Testis (tissue), 3 donors: ENCODE results near the gene CRABP2. TPM values are rescaled to one million over a fixed set of nuclear protein-coding genes. Genes with fewer than 3 reads are reported as not detected.

Experiments used
- DNase-seq: peaks from one replicate; pipeline ENCODE4 v3.0.0-alpha.2; 2019
- H3K27ac ChIP-seq, 2 donors: fragments of 200-600 bp; sonication (generic); one replicate each; pipeline ENCODE4 v1.5.1; 2019
- H3K27me3 ChIP-seq: fragments of 200-600 bp; sonication (generic); one replicate; pipeline ENCODE4 v1.5.1; 2019
- H3K36me3 ChIP-seq: fragments of 200-600 bp; sonication (generic); one replicate; pipeline ENCODE4 v1.5.1; 2017; ENCODE audit warnings: low read depth; ENCODE audit errors: missing control alignments
- H3K4me1 ChIP-seq: fragments of 200-600 bp; sonication (generic); one replicate; pipeline ENCODE4 v1.5.1; 2019
- H3K4me3 ChIP-seq, 2 donors: fragments of 200-600 bp; sonication (generic); one replicate each; pipeline ENCODE4 v1.5.1; 2017 to 2019
- H3K9me3 ChIP-seq: fragments of 200-600 bp; sonication (generic); one replicate; pipeline ENCODE4 v1.5.1; 2017
- POLR2A ChIP-seq: fragments of 450-650 bp; IDR thresholded peaks from one replicate; pipeline ENCODE4 v1.6.1; 2017; ENCODE audit warnings: antibody characterized with exemption, mild to moderate bottlenecking, moderate library complexity
- WGBS, 2 donors: methylation state at CpG; one replicate each; pipeline ENCODE4 v1.1.5; 2018; 5-methylcytosine and 5-hydroxymethylcytosine counted together
- intact Hi-C: fragments of 100-400 bp; cut with DNase I; formaldehyde crosslinking; loops from one replicate; pipeline ENCODE4 v1.15.1; 2023; ENCODE audit warnings: low total_unique reads
- polyA plus RNA-seq: library from polyadenylated mRNA; stranded (reverse); fragments of 350-450 nt; fragmentation: Illumina TruSeq; extraction: RNeasy Lipid Tissue Mini Kit (QIAGEN cat#74804); gene quantifications from one replicate; pipeline ENCODE4 v1.2.3, GENCODE V29; 2014; ENCODE audit warnings: low read depth, low replicate concordance; ENCODE audit not compliant: insufficient read depth
- total RNA-seq, 2 donors: library from RNA; depleted of rRNA; stranded (reverse); fragments of >200 nt; gene quantifications; one replicate each; pipeline ENCODE4 v1.2.3, GENCODE V29; 2016
- TF ChIP-seq, protein P1 (sequence below), 3 experiments: fragments of 450-650 bp in 2 of 3; fragments of 200-600 bp in 1 of 3; sonication (generic) in 1 of 3; IDR thresholded peaks; one replicate each; pipeline ENCODE4 v1.5.1; 2016 to 2019; ENCODE audit warnings: antibody characterized with exemption in 3 of 3, mild to moderate bottlenecking in 2 of 3, moderate library complexity in 1 of 3

CRABP2 gene
- total and polyA plus RNA-seq, 3 donors from 2014 or later: 2.1 to 21.0 (median 6.8) TPM

DNA sequence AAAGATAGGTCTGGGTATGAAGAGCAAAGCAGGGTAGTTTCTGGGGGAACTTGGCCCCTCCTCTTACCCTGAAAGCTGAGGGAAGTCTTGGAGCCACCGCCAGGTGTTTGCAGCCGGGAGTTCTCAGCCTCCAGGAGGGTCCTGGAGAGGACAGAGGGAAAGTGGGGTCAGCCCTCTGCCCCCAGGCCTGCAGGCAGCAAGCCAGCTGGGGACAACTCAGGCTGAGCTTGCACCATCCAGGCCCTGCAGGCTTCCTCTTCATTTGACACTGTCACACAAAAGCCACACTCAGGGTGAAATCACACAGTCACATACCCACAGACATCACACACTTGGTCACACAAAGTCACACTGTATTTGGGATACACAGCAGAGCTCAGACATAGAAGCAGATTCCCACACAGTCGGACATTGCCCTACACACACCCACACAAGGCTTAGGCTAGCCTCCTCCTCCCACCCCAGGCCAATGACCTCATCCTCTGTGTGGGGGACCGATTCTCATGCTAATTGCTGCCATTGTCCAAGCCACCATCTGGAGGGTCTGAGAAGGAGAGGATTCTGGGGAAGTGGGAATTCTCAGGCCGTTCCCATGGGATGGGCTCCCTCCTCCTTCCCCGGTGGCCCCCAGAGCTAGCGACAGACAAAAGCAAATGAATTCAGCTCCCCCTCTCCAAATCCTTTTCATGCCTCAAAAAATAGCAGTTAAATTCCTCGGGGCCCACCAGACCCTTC is 31.8 kb downstream of the CRABP2 start:
- peaks cover 22% of the 10 kb centered on the region for H3K4me1 ChIP-seq
- H3K27ac ChIP-seq: no peak overlapping the region

GRCh38 chr1:156671804-156672203 is 33.6 kb downstream of the CRABP2 start:
- no peak for DNase-seq
- no peak overlapping the region for H3K4me3 ChIP-seq
- no peaks in the 10 kb centered on the region for H3K27me3 ChIP-seq
- no peaks in the 10 kb centered on the region for H3K9me3 ChIP-seq
- no peak overlapping the region for H3K27ac ChIP-seq
- H3K36me3 ChIP-seq: no peaks in the 10 kb centered on the region
- H3K4me1 ChIP-seq: peaks cover 29% of the 10 kb centered on the region
- 97 to 100% methylated on average over 2 of the region's 2 CpGs for WGBS, 2 donors
- TF ChIP-seq POLR2A: no peak
- TF ChIP-seq, protein P1, sequence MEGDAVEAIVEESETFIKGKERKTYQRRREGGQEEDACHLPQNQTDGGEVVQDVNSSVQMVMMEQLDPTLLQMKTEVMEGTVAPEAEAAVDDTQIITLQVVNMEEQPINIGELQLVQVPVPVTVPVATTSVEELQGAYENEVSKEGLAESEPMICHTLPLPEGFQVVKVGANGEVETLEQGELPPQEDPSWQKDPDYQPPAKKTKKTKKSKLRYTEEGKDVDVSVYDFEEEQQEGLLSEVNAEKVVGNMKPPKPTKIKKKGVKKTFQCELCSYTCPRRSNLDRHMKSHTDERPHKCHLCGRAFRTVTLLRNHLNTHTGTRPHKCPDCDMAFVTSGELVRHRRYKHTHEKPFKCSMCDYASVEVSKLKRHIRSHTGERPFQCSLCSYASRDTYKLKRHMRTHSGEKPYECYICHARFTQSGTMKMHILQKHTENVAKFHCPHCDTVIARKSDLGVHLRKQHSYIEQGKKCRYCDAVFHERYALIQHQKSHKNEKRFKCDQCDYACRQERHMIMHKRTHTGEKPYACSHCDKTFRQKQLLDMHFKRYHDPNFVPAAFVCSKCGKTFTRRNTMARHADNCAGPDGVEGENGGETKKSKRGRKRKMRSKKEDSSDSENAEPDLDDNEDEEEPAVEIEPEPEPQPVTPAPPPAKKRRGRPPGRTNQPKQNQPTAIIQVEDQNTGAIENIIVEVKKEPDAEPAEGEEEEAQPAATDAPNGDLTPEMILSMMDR (IDR thresholded peaks at IDR 0.05): no peak
- intact Hi-C loops: no loop called here

More for the DNA sequence above, 31.8 kb downstream of the CRABP2 start:
- Histone ChIP-seq H3K9me3 (no peaks in the 10 kb centered on the region), H3K4me3 (no peak overlapping the region), H3K27me3 (no peaks in the 10 kb centered on the region), H3K36me3 (no peaks in the 10 kb centered on the region)
- TF ChIP-seq POLR2A: no peak
- TF ChIP-seq, protein P1 (IDR thresholded peaks at IDR 0.05): no peak
- intact Hi-C loops: no loop called here
- peak; percentile 46 for DNase-seq
- 59 to 69% methylated on average over 8 of the region's 8 CpGs for WGBS, 2 donors

- H3K4me3 ChIP-seq: no peak overlapping the region
- H3K27ac ChIP-seq: no peak overlapping the region
- intact Hi-C loops: no loop called here
- H3K27me3 ChIP-seq: no peaks in the 10 kb centered on the region
- no peaks in the 10 kb centered on the region for H3K36me3 ChIP-seq
- no peaks in the 10 kb centered on the region for H3K9me3 ChIP-seq
- DNase-seq: no peak
- H3K4me1 ChIP-seq: peaks cover 26% of the 10 kb centered on the region
- WGBS, 2 donors: 61 to 72% methylated on average over 4 of the region's 4 CpGs
- TF ChIP-seq POLR2A: no peak
- TF ChIP-seq, protein P1 (IDR thresholded peaks at IDR 0.05): no peak
Measured at GRCh38 chr1:156670791-156671190, 34.6 kb downstream of the CRABP2 start.

DNA sequence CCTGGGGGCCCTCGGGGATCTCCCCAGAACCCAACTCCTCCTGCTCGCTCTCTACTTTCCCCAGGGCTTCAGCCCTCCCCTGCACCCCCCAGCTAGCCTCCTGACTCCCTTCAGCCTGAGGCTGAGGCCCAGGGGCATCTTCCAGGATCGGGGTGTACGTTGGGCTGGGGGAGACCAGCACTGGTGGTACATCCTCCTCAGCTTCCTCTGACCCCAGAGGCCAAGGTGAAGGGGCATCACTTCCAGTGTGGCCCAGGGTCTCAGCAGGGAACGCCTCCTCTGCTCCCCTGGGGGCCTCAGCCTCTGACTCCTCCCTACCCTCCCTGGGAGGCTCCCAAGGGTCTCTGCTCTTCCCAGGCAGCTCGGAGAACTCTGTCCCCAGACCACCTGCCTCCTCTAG is 35.0 kb downstream of the CRABP2 start:
- Histone ChIP-seq H3K4me1 (peaks cover 28% of the 10 kb centered on the region), H3K27me3 (no peaks in the 10 kb centered on the region), H3K9me3 (no peaks in the 10 kb centered on the region), H3K36me3 (no peaks in the 10 kb centered on the region), H3K27ac (no peak overlapping the region), H3K4me3 (no peak overlapping the region)
- no peak for DNase-seq
- intact Hi-C loops: no loop called here
- WGBS, 2 donors: 59 to 79% methylated on average over 6 of the region's 6 CpGs
- TF ChIP-seq, protein P1 (IDR thresholded peaks at IDR 0.05): no peak
- no peak for TF ChIP-seq POLR2A

GRCh38 chr1:156669794-156670193 is 35.6 kb downstream of the CRABP2 start:
- Histone ChIP-seq H3K36me3 (no peaks in the 10 kb centered on the region), H3K27ac (no peak overlapping the region), H3K27me3 (no peaks in the 10 kb centered on the region), H3K4me1 (peaks cover 32% of the 10 kb centered on the region), H3K9me3 (no peaks in the 10 kb centered on the region), H3K4me3 (no peak overlapping the region)
- intact Hi-C loops: no loop called here
- WGBS, 2 donors: 55 to 64% methylated on average over 4 to 5 of the region's 5 CpGs
- TF ChIP-seq, protein P1 (IDR thresholded peaks at IDR 0.05): no peak
- TF ChIP-seq POLR2A: no peak
- no peak for DNase-seq
